Measurements from ENCODE around the gene ZSCAN10.
"Not testable (repeated sequence)": the region's sequence is repeated elsewhere in the genome, so short reads cannot be mapped to it uniquely, and the experiment has no call there.

Gene ZSCAN10

GRCh38 chr16:3098459-3099394 lies at the start of gene ZSCAN10:
Gene ZSCAN10, minus strand, starts transcription at chr16:3099294. Its CDS starts 6,357 bp downstream, at chr16:3092937.
- no peak for DNase-seq

GRCh38 chr16:3148256-3149192 lies 49.4 kb upstream of the ZSCAN10 start:
- DNase-seq, result no peak

- no peak for DNase-seq
Observed at GRCh38 chr16:3147757-3148104, 48.6 kb upstream of the ZSCAN10 start.

- DNase-seq, result no peak
Observed at GRCh38 chr16:3147046-3147756, 48.1 kb upstream of the ZSCAN10 start.

GRCh38 chr16:3145660-3146059 lies 46.6 kb upstream of the ZSCAN10 start:
- no peak for DNase-seq

GRCh38 chr16:3145151-3145550 lies 46.1 kb upstream of the ZSCAN10 start:
- DNase-seq, result no peak

- no peak for DNase-seq
Observed at GRCh38 chr16:3144321-3144983, 45.4 kb upstream of the ZSCAN10 start.

GRCh38 chr16:3143598-3144320 lies 44.7 kb upstream of the ZSCAN10 start:
- no peak for DNase-seq

- no peak for DNase-seq
Observed at GRCh38 chr16:3143189-3143588, 44.1 kb upstream of the ZSCAN10 start.

- DNase-seq, result no peak
Observed at GRCh38 chr16:3142770-3143169, 43.7 kb upstream of the ZSCAN10 start.

- DNase-seq, result no peak
Observed at GRCh38 chr16:3142327-3142726, 43.2 kb upstream of the ZSCAN10 start.

- no peak for DNase-seq
Observed at GRCh38 chr16:3141781-3142311, 42.8 kb upstream of the ZSCAN10 start.

- DNase-seq, result no peak
Observed at GRCh38 chr16:3140603-3141427, 41.7 kb upstream of the ZSCAN10 start.

- not testable (repeated sequence) for DNase-seq
Observed at GRCh38 chr16:3139561-3139960, 40.5 kb upstream of the ZSCAN10 start.

- no peak for DNase-seq
Observed at GRCh38 chr16:3138823-3139426, 39.8 kb upstream of the ZSCAN10 start.

GRCh38 chr16:3138342-3138741 lies 39.2 kb upstream of the ZSCAN10 start:
- DNase-seq, result no peak

- DNase-seq, result no peak
Observed at GRCh38 chr16:3137267-3137666, 38.2 kb upstream of the ZSCAN10 start.

GRCh38 chr16:3135126-3135715 lies 36.1 kb upstream of the ZSCAN10 start:
- DNase-seq, result no peak

- peak; percentile 82 for DNase-seq
Observed at GRCh38 chr16:3134338-3135125, 35.4 kb upstream of the ZSCAN10 start, which contains the start of gene ZNF213. Gene ZNF213, plus strand, starts transcription at chr16:3135029. Its CDS starts 2,252 bp downstream, at chr16:3137281.

Measured in stimulated activated CD4-positive, alpha-beta T cell treated with anti-CD3 and anti-CD28 coated beads, Interleukin-12 subunit alpha, Interleukin-12 subunit beta, amount 100 ng/mL, for 4 hours (primary cell).